SK-N-SH treated with all-trans-retinoic acid at 6 μM for 48 hours (cell line): Measurements from ENCODE around the gene MAPK8.

Experiments used
- ATAC-seq: fragments of 200-7000 bp; cut with Tn5 transposase; 3 replicates; pipeline ENCODE4 v1.9.1; 2020; ENCODE audit warnings: mild to moderate bottlenecking, moderate library complexity
- ARNTL ChIP-seq: fragments of 450-650 bp; formaldehyde crosslinking; IDR thresholded peaks from 2 replicates; pipeline ENCODE4 v1.5.0; 2020; ENCODE audit warnings: low read depth, mild to moderate bottlenecking, moderate library complexity, borderline replicate concordance
- BACH2 ChIP-seq: fragments of 250-450 bp; sonication (Bioruptor Pico); IDR thresholded peaks from 2 replicates; pipeline ENCODE4 v1.9.0; 2021; ENCODE audit warnings: mild to moderate bottlenecking, borderline replicate concordance
- CREB5 ChIP-seq: fragments of 250-450 bp; sonication (Bioruptor Pico); IDR thresholded peaks from 2 replicates; pipeline ENCODE4 v1.5.1; 2020; ENCODE audit warnings: low read depth, mild to moderate bottlenecking, moderate library complexity
- CSDC2 ChIP-seq: fragments of 250-450 bp; sonication (Bioruptor Pico); IDR thresholded peaks from 2 replicates; pipeline ENCODE4 v1.5.0; 2020; ENCODE audit warnings: mild to moderate bottlenecking, moderate library complexity
- CSRNP3 ChIP-seq: fragments of 250-450 bp; sonication (Bioruptor Pico); IDR thresholded peaks from 2 replicates; pipeline ENCODE4 v1.5.1; 2021; ENCODE audit warnings: mild to moderate bottlenecking, moderate library complexity
- ESRRG ChIP-seq: fragments of 250-450 bp; sonication (Bioruptor Pico); IDR thresholded peaks from 2 replicates; pipeline ENCODE4 v1.6.1; 2021; ENCODE audit warnings: mild to moderate bottlenecking
- ISL1 ChIP-seq: fragments of 250-450 bp; sonication (Bioruptor Pico); IDR thresholded peaks from 2 replicates; pipeline ENCODE4 v2.1.2; 2022; ENCODE audit warnings: mild to moderate bottlenecking, moderate library complexity
- OSR1 ChIP-seq: fragments of 250-450 bp; sonication (Bioruptor Pico); IDR thresholded peaks from 2 replicates; pipeline ENCODE4 v1.8.0; 2022; ENCODE audit warnings: moderate library complexity, mild to moderate bottlenecking, inconsistent platforms
- PATZ1 ChIP-seq: fragments of 250-450 bp; sonication (Bioruptor Pico); IDR thresholded peaks from 2 replicates; pipeline ENCODE4 v1.8.0; 2020; ENCODE audit warnings: mild to moderate bottlenecking, moderate library complexity, borderline replicate concordance
- POU6F1 ChIP-seq: fragments of 250-450 bp; sonication (Bioruptor Pico); IDR thresholded peaks from 2 replicates; pipeline ENCODE4 v1.8.0; 2021; ENCODE audit warnings: low read depth, mild to moderate bottlenecking, moderate library complexity, borderline replicate concordance
- PPARA ChIP-seq: fragments of 250-450 bp; sonication (Bioruptor Pico); IDR thresholded peaks from 2 replicates; pipeline ENCODE4 v1.5.0; 2020; ENCODE audit warnings: mild to moderate bottlenecking, borderline replicate concordance
- SNAI2 ChIP-seq: fragments of 250-450 bp; sonication (Bioruptor Pico); IDR thresholded peaks from 2 replicates; pipeline ENCODE4 v1.5.0; 2020; ENCODE audit warnings: mild to moderate bottlenecking, moderate library complexity
- TOX ChIP-seq: fragments of 250-450 bp; sonication (Bioruptor Pico); IDR thresholded peaks from 2 replicates; pipeline ENCODE4 v1.8.0; 2021; ENCODE audit warnings: mild to moderate bottlenecking, moderate library complexity, borderline replicate concordance
- TSHZ2 ChIP-seq: fragments of 250-450 bp; sonication (Bioruptor Pico); IDR thresholded peaks from 2 replicates; pipeline ENCODE4 v1.5.0; 2020; ENCODE audit warnings: mild to moderate bottlenecking, moderate library complexity
- ZC3H10 ChIP-seq: fragments of 250-450 bp; sonication (Bioruptor Pico); IDR thresholded peaks from 2 replicates; pipeline ENCODE4 v1.5.1; 2021; ENCODE audit warnings: mild to moderate bottlenecking, moderate library complexity
- ZNF565 ChIP-seq: fragments of 450-650 bp; formaldehyde crosslinking; conservative IDR thresholded peaks from 2 replicates; pipeline ENCODE4 v1.5.0; 2020; ENCODE audit warnings: low read depth, mild to moderate bottlenecking, moderate library complexity
- ZNF70 ChIP-seq: fragments of 450-650 bp; formaldehyde crosslinking; IDR thresholded peaks from 2 replicates; pipeline ENCODE4 v1.5.0; 2020; ENCODE audit warnings: mild to moderate bottlenecking, moderate library complexity
- ZNF8 ChIP-seq: fragments of 450-650 bp; formaldehyde crosslinking; IDR thresholded peaks from 2 replicates; pipeline ENCODE4 v1.5.0; 2020; ENCODE audit warnings: mild to moderate bottlenecking, moderate library complexity

Gene MAPK8

DNA sequence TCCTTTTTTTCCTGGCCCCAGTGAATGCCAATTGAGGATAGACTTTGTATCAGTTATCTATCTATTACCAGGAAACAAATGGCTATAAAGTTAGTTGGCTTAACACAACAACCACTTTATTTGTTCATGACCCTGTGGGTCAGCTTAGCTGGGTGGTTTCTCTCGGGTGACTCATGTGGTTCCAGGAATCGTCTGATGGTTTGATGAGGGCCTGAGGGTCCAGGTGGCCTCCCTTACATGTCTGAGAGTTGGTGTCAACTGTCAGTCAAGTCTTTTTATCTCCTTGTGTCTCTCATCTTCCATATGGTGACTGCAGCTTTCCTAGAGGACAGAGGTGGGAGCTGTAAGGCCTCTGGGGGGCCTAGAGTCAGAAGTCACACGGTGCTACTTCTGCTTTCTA is 15.3 kb upstream of the MAPK8 start:
- ATAC-seq: no peak

GRCh38 chr10:48292616-48293015 is 13.9 kb upstream of the MAPK8 start:
- ATAC-seq: no peak
- TF ChIP-seq CSRNP3 (CRISPR knock-in tag): no peak
- TF ChIP-seq BACH2 (CRISPR knock-in tag): no peak
- TF ChIP-seq ZNF565 (CRISPR knock-in tag): no peak
- TF ChIP-seq ZNF70 (CRISPR knock-in tag): no peak
- no peak for TF ChIP-seq PPARA
- no peak for TF ChIP-seq ZNF8
- no peak for TF ChIP-seq TOX
- no peak for TF ChIP-seq PATZ1 (CRISPR knock-in tag)
- TF ChIP-seq ESRRG: no peak
- TF ChIP-seq SNAI2 (CRISPR knock-in tag): no peak

More for the DNA sequence above, 15.3 kb upstream of the MAPK8 start:
- TF ChIP-seq ZNF565 (CRISPR knock-in tag): no peak
- TF ChIP-seq ZC3H10 (CRISPR knock-in tag): no peak
- TF ChIP-seq CSRNP3 (CRISPR knock-in tag): no peak
- TF ChIP-seq ISL1 (CRISPR knock-in tag): no peak
- no peak for TF ChIP-seq ESRRG
- TF ChIP-seq PATZ1 (CRISPR knock-in tag): no peak
- TF ChIP-seq PPARA: no peak
- TF ChIP-seq CREB5 (CRISPR knock-in tag): no peak
- no peak for TF ChIP-seq ARNTL (CRISPR knock-in tag)
- no peak for TF ChIP-seq ZNF8
- no peak for TF ChIP-seq CSDC2 (CRISPR knock-in tag)
- no peak for TF ChIP-seq POU6F1 (CRISPR knock-in tag)
- no peak for TF ChIP-seq TSHZ2 (CRISPR knock-in tag)
- no peak for TF ChIP-seq OSR1
- TF ChIP-seq ZNF70 (CRISPR knock-in tag): no peak
